ENCODE data around the gene ISX. TPM values are rescaled to one million over a fixed set of nuclear protein-coding genes. Genes with fewer than 3 reads are reported as not detected.

The ISX gene
- total and polyA plus RNA-seq, 10 donors, result not detected

GRCh38 chr22:35057155-35057554 lies 8.8 kb upstream of the ISX start:
- Histone ChIP-seq H3K27me3 (replicated peaks in 1 of 7) (peaks cover 0 to 27% (median 0%) of the 10 kb centered on the region in 7 donors), H3K36me3 (no peaks in the 10 kb centered on the region), H3K27ac (no peak overlapping the region), H3K4me3 (no peak overlapping the region), H3K9me3 (peaks cover 0 to 19% (median 0%) of the 10 kb centered on the region in 8 donors), H3K4me1 (no peaks in the 10 kb centered on the region)
- intact Hi-C loops (cut with DNase I; ENCODE audit: low total_unique reads), result no loop called here
- no peak for DNase-seq
- 81 to 94% (median 91%) methylated on average over 1 of the region's 1 CpG for WGBS, 5 donors
- TF ChIP-seq POLR2A (IDR thresholded peaks at IDR 0.05), result no peak
- no peak for TF ChIP-seq POLR2AphosphoS5 (IDR thresholded peaks at IDR 0.05)
- TF ChIP-seq, protein P1, sequence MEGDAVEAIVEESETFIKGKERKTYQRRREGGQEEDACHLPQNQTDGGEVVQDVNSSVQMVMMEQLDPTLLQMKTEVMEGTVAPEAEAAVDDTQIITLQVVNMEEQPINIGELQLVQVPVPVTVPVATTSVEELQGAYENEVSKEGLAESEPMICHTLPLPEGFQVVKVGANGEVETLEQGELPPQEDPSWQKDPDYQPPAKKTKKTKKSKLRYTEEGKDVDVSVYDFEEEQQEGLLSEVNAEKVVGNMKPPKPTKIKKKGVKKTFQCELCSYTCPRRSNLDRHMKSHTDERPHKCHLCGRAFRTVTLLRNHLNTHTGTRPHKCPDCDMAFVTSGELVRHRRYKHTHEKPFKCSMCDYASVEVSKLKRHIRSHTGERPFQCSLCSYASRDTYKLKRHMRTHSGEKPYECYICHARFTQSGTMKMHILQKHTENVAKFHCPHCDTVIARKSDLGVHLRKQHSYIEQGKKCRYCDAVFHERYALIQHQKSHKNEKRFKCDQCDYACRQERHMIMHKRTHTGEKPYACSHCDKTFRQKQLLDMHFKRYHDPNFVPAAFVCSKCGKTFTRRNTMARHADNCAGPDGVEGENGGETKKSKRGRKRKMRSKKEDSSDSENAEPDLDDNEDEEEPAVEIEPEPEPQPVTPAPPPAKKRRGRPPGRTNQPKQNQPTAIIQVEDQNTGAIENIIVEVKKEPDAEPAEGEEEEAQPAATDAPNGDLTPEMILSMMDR (IDR thresholded peaks at IDR 0.05 in 8 of 11, conservative IDR thresholded peaks at IDR 0.05 in 3 of 11), result no peak

DNA sequence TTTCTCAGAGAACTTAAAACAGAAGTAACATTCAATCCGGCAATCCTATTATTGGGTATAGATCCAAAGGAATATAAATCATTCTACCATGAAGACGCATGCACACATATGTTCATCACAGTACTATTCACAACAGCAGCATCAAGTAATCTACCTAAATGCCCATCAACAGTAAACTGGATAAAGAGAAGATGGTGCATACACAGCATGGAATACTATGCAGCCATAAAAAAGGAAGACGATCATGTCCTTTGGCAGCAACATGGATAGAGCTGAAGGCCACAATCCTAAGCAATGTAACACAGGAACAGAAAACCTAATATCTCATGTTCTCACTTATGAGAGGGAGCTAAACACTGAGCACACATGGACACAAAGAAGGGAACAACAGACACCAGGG lies 6.3 kb upstream of the ISX start:
- TF ChIP-seq, protein P1 (IDR thresholded peaks at IDR 0.05 in 8 of 11, conservative IDR thresholded peaks at IDR 0.05 in 3 of 11), result no peak
- no peak for TF ChIP-seq POLR2AphosphoS5 (IDR thresholded peaks at IDR 0.05)
- no peak for TF ChIP-seq POLR2A (IDR thresholded peaks at IDR 0.05)
- no peak for DNase-seq
- H3K36me3 ChIP-seq, result no peaks in the 10 kb centered on the region
- H3K27me3 ChIP-seq (replicated peaks in 1 of 7), result peaks cover 0 to 17% (median 0%) of the 10 kb centered on the region in 7 donors
- H3K4me3 ChIP-seq, result no peak overlapping the region
- intact Hi-C loops (cut with DNase I; ENCODE audit: low total_unique reads), result no loop called here
- H3K9me3 ChIP-seq, result peaks cover 0 to 19% (median 0%) of the 10 kb centered on the region in 8 donors
- H3K27ac ChIP-seq, result no peak overlapping the region
- H3K4me1 ChIP-seq, result no peaks in the 10 kb centered on the region
- WGBS, 5 donors, result 92 to 98% (median 95%) methylated on average over 3 of the region's 3 CpGs

DNA sequence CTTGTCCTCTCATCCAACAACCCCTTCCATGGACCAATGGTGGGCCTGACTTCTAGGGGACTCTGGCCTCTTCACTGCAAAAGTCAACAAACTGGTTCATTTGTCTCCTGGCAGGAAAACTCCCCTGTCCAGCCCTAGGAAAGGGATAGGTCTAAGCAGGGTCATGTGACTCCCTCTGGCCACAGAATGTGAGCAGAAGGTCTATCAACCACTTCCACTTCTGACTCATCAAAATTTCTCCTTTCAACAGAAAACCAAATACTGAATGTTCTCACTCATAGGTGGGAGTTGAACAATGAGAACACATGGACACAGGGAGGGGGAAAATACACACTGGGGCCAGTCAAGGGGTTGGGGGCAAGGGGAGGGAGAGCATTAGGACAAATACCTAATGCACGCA lies 1.3 kb upstream of the ISX start:
- Histone ChIP-seq H3K27ac (no peak overlapping the region), H3K4me3 (no peak overlapping the region), H3K27me3 (replicated peaks in 1 of 7) (peaks cover 0 to 15% (median 0%) of the 10 kb centered on the region in 7 donors), H3K9me3 (peaks cover 0 to 5% (median 0%) of the 10 kb centered on the region in 8 donors), H3K36me3 (no peaks in the 10 kb centered on the region), H3K4me1 (no peaks in the 10 kb centered on the region)
- 91 to 97% (median 92%) methylated on average over 1 of the region's 1 CpG for WGBS, 5 donors
- TF ChIP-seq POLR2AphosphoS5 (IDR thresholded peaks at IDR 0.05), result no peak
- no peak for TF ChIP-seq POLR2A (IDR thresholded peaks at IDR 0.05)
- TF ChIP-seq, protein P1 (IDR thresholded peaks at IDR 0.05 in 8 of 11, conservative IDR thresholded peaks at IDR 0.05 in 3 of 11), result no peak
- DNase-seq, result no peak
- intact Hi-C loops (cut with DNase I; ENCODE audit: low total_unique reads), result no loop called here

- intact Hi-C loops (cut with DNase I; ENCODE audit: low total_unique reads), result no loop called here
- H3K27ac ChIP-seq, result no peak overlapping the region
- H3K27me3 ChIP-seq (replicated peaks in 1 of 7), result peaks cover 0 to 15% (median 0%) of the 10 kb centered on the region in 7 donors
- 36 to 71% (median 67%) methylated on average over 1 of the region's 1 CpG; no CpG with 5 or more reads in 2 of the 5 donors for WGBS, 5 donors
- no peaks in the 10 kb centered on the region for H3K36me3 ChIP-seq
- TF ChIP-seq POLR2AphosphoS5 (IDR thresholded peaks at IDR 0.05) (no peak), POLR2A (IDR thresholded peaks at IDR 0.05) (no peak)
- TF ChIP-seq, protein P1 (IDR thresholded peaks at IDR 0.05 in 8 of 11, conservative IDR thresholded peaks at IDR 0.05 in 3 of 11), result no peak
- H3K9me3 ChIP-seq, result no peaks in the 10 kb centered on the region
- no peak for DNase-seq
- H3K4me1 ChIP-seq, result no peaks in the 10 kb centered on the region
- no peak overlapping the region for H3K4me3 ChIP-seq
Observed at GRCh38 chr22:35065183-35065582, 775 bp upstream of the ISX start.
